MCF 10A (cell line): ENCODE measurements around the gene SENP3. TPM values are rescaled to one million over a fixed set of nuclear protein-coding genes. Genes with fewer than 3 reads are reported as not detected.
A peak's percentile ranks its signal among the peaks of the same experiment; 100 is the strongest.

Experiments used
- BruUV-seq: library from RNA; stranded (reverse); fragments of 400-500 nt; replicated peaks from 2 replicates; lab custom pipeline; 2021; lab: Mats Ljungman, UMichigan
- CTCF ChIA-PET: fragments of 300-600 bp; sonication (Branson Sonifier 250); formaldehyde crosslinking; extraction: SDS; loops from one replicate; lab custom pipeline; 2021; ENCODE audit warnings: antibody characterized with exemption, inconsistent platforms; lab: Yijun Ruan, JAX
- POLR2A ChIA-PET: fragments of 300-600, 350-650 bp; sonication (Branson Sonifier 250); formaldehyde crosslinking; extraction: SDS; loops from one replicate; lab custom pipeline; 2020; ENCODE audit warnings: antibody characterized with exemption, inconsistent platforms; lab: Yijun Ruan, JAX
- DNase-seq: peaks from one replicate; pipeline ENCODE4 v3.0.0-alpha.2; 2018; ENCODE audit not compliant: unreplicated experiment
- H3K27ac Mint-ChIP-seq: one replicate; pipeline ENCODE4 v1.8.0; 2022; ENCODE audit warnings: mild to moderate bottlenecking, low read depth, mixed read lengths; ENCODE audit not compliant: unreplicated experiment
- H3K27me3 Mint-ChIP-seq: one replicate; pipeline ENCODE4 v1.8.0; 2022; ENCODE audit warnings: mixed read lengths; ENCODE audit not compliant: insufficient read depth, unreplicated experiment
- H3K36me3 Mint-ChIP-seq: one replicate; pipeline ENCODE4 v1.8.0; 2022; ENCODE audit warnings: mild to moderate bottlenecking, moderate library complexity, mixed read lengths; ENCODE audit not compliant: insufficient read depth, unreplicated experiment
- H3K4me1 Mint-ChIP-seq: one replicate; pipeline ENCODE4 v1.8.0; 2022; ENCODE audit warnings: mixed read lengths; ENCODE audit not compliant: insufficient read depth, unreplicated experiment
- H3K4me3 Mint-ChIP-seq: one replicate; pipeline ENCODE4 v1.8.0; 2022; ENCODE audit warnings: mild to moderate bottlenecking, moderate library complexity, mixed read lengths; ENCODE audit not compliant: unreplicated experiment
- H3K9me3 Mint-ChIP-seq: one replicate; pipeline ENCODE4 v1.8.0; 2022; ENCODE audit warnings: mixed read lengths; ENCODE audit not compliant: unreplicated experiment
- CTCF ChIP-seq: fragments of 200-600 bp; IDR thresholded peaks from one replicate; pipeline ENCODE4 v1.8.0; 2022; ENCODE audit warnings: antibody characterized with exemption, mild to moderate bottlenecking; ENCODE audit not compliant: unreplicated experiment
- intact Hi-C: fragments of 100-400 bp; cut with micrococcal nuclease; formaldehyde crosslinking; loops from 2 replicates; pipeline ENCODE4 v1.14.1; 2022
- total RNA-seq: library from RNA; stranded (reverse); gene quantifications from 2 replicates; pipeline ENCODE4 v1.2.3, GENCODE V29; 2022

SENP3 gene
- total RNA-seq, 1 experiment from 2014 or later: 67.3 TPM

DNA sequence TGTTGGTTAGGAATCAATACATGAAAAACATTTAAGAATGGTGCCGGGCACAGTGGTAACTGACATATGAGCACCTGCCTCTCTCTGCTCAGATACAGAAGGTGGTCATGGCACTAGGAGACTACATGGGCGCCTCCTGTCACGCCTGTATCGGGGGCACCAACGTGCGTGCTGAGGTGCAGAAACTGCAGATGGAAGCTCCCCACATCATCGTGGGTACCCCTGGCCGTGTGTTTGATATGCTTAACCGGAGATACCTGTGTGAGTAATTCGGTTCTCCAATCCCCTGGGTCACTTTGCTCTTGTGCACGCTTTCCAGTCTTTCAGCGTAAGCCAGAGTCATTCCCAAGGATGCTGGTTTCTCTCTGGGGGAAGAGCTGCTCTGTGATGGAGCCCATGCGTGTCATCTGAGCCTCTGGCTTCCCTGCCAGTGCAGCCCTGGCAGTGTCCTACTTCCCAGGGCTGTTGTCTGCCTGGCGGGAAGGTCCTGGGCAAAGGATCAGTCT, 14.8 kb downstream of the SENP3 start:
- no peaks in the 10 kb centered on the region for H3K9me3 Mint-ChIP-seq
- no peak for DNase-seq
- H3K27ac Mint-ChIP-seq: no peak overlapping the region
- no peaks in the 10 kb centered on the region for H3K27me3 Mint-ChIP-seq
- POLR2A ChIA-PET: interaction anchor here (0.7 to 13.7 kb wide), 6 partner anchors 12 to 111 kb away, joined by 3 to 294 read pairs (median 8); partner anchors contain the start of genes MPDU1, POLR2A, SENP3 and SOX15
- no peak for TF ChIP-seq CTCF
- no TSS peak for BruUV-seq
- H3K36me3 Mint-ChIP-seq: peaks cover 92% of the 10 kb centered on the region
- CTCF ChIA-PET: interaction anchor here (0.7 to 6.4 kb wide), 4 partner anchors 8 to 35 kb away, joined by 3 to 59 read pairs (median 12); partner anchors contain the start of genes MPDU1 and SOX15
- intact Hi-C loops: no loop called here
- no peak overlapping the region for H3K4me3 Mint-ChIP-seq
- H3K4me1 Mint-ChIP-seq: peaks cover 37% of the 10 kb centered on the region

DNA sequence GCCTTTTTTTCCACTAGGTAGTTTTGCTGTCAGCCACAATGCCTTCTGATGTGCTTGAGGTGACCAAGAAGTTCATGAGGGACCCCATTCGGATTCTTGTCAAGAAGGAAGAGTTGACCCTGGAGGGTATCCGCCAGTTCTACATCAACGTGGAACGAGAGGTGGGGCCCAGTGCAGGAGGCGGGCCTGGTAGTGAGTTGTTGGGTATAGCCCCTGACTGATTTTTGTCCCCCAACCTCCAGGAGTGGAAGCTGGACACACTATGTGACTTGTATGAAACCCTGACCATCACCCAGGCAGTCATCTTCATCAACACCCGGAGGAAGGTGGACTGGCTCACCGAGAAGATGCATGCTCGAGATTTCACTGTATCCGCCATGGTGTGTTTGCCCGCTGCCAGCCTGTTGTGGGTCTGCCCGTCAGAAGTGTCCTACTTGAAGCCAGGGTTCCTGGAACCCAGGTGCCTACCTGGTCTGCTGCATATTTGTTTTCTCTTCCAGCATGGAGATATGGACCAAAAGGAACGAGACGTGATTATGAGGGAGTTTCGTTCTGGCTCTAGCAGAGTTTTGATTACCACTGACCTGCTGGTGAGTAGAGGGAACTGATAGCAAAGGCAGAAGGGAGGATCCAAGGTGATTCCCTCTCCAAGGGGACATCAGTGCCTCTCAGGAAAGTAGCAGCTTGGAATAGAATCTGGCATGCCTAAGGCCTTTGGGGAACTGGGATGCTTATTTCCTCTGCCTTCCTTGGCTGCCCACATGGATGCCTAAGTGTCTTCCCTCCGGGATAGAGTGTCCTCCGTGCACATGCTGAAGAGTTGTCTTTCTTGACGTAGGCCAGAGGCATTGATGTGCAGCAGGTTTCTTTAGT, 15.8 kb downstream of the SENP3 start:
- H3K36me3 Mint-ChIP-seq: peaks cover 86% of the 10 kb centered on the region
- TF ChIP-seq CTCF: no peak
- H3K4me3 Mint-ChIP-seq: no peak overlapping the region
- peaks cover 41% of the 10 kb centered on the region for H3K4me1 Mint-ChIP-seq
- no TSS peak for BruUV-seq
- POLR2A ChIA-PET: interaction anchor here (2.0 to 13.7 kb wide), 3 partner anchors 11 to 110 kb away, joined by 13 to 294 read pairs (median 19); partner anchors contain the start of genes MPDU1, SENP3, SOX15 and TP53
- H3K9me3 Mint-ChIP-seq: no peaks in the 10 kb centered on the region
- H3K27ac Mint-ChIP-seq: no peak overlapping the region
- DNase-seq: no peak
- H3K27me3 Mint-ChIP-seq: no peaks in the 10 kb centered on the region
- CTCF ChIA-PET: interaction anchor here (0.9 to 6.4 kb wide), 4 partner anchors 11 to 110 kb away, joined by 3 to 59 read pairs (median 8); partner anchors contain the start of genes SOX15 and TP53
- intact Hi-C loops: no loop called here

GRCh38 chr17:7579001-7579833, 17.5 kb downstream of the SENP3 start, which contains the start of gene CD68:
Gene CD68, plus strand, starts transcription at chr17:7579638. Its CDS starts 40 bp downstream, at chr17:7579678.
- POLR2A ChIA-PET: interaction anchor here (0.6 to 13.7 kb wide), 16 partner anchors 9 to 575 kb away, joined by 3 to 294 read pairs (median 4); partner anchors contain the start of genes GABARAP, MPDU1, NAA38 and NEURL4
- Mint-ChIP-seq H3K9me3 (no peaks in the 10 kb centered on the region), H3K4me1 (peaks cover 41% of the 10 kb centered on the region), H3K36me3 (peaks cover 78% of the 10 kb centered on the region), H3K27me3 (no peaks in the 10 kb centered on the region), H3K4me3 (peak within 1 kb of the TSS; percentile 36), H3K27ac (peak within 1 kb of the TSS; percentile 86)
- CTCF ChIA-PET: interaction anchor here (0.6 to 6.4 kb wide), 3 partner anchors 9 to 569 kb away, joined by 3 to 59 read pairs (median 13); partner anchors contain the start of gene SOX15
- intact Hi-C loops: no loop called here
- DNase-seq: peak; percentile 96
- TF ChIP-seq CTCF: no peak
- no TSS peak for BruUV-seq
